ENCODE measurements around the gene PRDX6.
A peak's percentile ranks its signal among the peaks of the same experiment; 100 is the strongest.

Gene PRDX6

GRCh38 chr1:173495609-173496267, 18.6 kb downstream of the PRDX6 start:
- no peak for DNase-seq (ENCODE audit: extremely low read depth, low read depth)
- no peak for TF ChIP-seq CTCF (IDR thresholded peaks at IDR 0.05; ENCODE audit: low read depth, low read length, missing control alignments)
- H3K4me3 ChIP-seq (replicated peaks; ENCODE audit: low read depth, low read length), result no peak overlapping the region

- DNase-seq (ENCODE audit: extremely low read depth, low read depth), result no peak
- H3K4me3 ChIP-seq (replicated peaks; ENCODE audit: low read depth, low read length), result no peak overlapping the region
- TF ChIP-seq CTCF (IDR thresholded peaks at IDR 0.05; ENCODE audit: low read depth, low read length, missing control alignments), result no peak
Observed at GRCh38 chr1:173496757-173497320, 19.7 kb downstream of the PRDX6 start.

GRCh38 chr1:173499729-173500128, 22.6 kb downstream of the PRDX6 start:
- TF ChIP-seq CTCF (IDR thresholded peaks at IDR 0.05; ENCODE audit: low read depth, low read length, missing control alignments), result no peak
- no peak overlapping the region for H3K4me3 ChIP-seq (replicated peaks; ENCODE audit: low read depth, low read length)
- no peak for DNase-seq (ENCODE audit: extremely low read depth, low read depth)

- no peak overlapping the region for H3K4me3 ChIP-seq (replicated peaks; ENCODE audit: low read depth, low read length)
- DNase-seq (ENCODE audit: extremely low read depth, low read depth), result no peak
- TF ChIP-seq CTCF (IDR thresholded peaks at IDR 0.05; ENCODE audit: low read depth, low read length, missing control alignments), result no peak
Observed at GRCh38 chr1:173502104-173502503, 25.0 kb downstream of the PRDX6 start.

GRCh38 chr1:173503391-173503790, 26.3 kb downstream of the PRDX6 start:
- no peak overlapping the region for H3K4me3 ChIP-seq (replicated peaks; ENCODE audit: low read depth, low read length)
- no peak for TF ChIP-seq CTCF (IDR thresholded peaks at IDR 0.05; ENCODE audit: low read depth, low read length, missing control alignments)
- DNase-seq (ENCODE audit: extremely low read depth, low read depth), result peak; percentile 31

GRCh38 chr1:173504268-173504667, 27.1 kb downstream of the PRDX6 start:
- no peak overlapping the region for H3K4me3 ChIP-seq (replicated peaks; ENCODE audit: low read depth, low read length)
- no peak for TF ChIP-seq CTCF (IDR thresholded peaks at IDR 0.05; ENCODE audit: low read depth, low read length, missing control alignments)
- DNase-seq (ENCODE audit: extremely low read depth, low read depth), result no peak
